ENCODE data around the gene FAT1.
"Not testable (repeated sequence)": the region's sequence is repeated elsewhere in the genome, so short reads cannot be mapped to it uniquely, and the experiment has no call there.

The FAT1 gene, protein sequence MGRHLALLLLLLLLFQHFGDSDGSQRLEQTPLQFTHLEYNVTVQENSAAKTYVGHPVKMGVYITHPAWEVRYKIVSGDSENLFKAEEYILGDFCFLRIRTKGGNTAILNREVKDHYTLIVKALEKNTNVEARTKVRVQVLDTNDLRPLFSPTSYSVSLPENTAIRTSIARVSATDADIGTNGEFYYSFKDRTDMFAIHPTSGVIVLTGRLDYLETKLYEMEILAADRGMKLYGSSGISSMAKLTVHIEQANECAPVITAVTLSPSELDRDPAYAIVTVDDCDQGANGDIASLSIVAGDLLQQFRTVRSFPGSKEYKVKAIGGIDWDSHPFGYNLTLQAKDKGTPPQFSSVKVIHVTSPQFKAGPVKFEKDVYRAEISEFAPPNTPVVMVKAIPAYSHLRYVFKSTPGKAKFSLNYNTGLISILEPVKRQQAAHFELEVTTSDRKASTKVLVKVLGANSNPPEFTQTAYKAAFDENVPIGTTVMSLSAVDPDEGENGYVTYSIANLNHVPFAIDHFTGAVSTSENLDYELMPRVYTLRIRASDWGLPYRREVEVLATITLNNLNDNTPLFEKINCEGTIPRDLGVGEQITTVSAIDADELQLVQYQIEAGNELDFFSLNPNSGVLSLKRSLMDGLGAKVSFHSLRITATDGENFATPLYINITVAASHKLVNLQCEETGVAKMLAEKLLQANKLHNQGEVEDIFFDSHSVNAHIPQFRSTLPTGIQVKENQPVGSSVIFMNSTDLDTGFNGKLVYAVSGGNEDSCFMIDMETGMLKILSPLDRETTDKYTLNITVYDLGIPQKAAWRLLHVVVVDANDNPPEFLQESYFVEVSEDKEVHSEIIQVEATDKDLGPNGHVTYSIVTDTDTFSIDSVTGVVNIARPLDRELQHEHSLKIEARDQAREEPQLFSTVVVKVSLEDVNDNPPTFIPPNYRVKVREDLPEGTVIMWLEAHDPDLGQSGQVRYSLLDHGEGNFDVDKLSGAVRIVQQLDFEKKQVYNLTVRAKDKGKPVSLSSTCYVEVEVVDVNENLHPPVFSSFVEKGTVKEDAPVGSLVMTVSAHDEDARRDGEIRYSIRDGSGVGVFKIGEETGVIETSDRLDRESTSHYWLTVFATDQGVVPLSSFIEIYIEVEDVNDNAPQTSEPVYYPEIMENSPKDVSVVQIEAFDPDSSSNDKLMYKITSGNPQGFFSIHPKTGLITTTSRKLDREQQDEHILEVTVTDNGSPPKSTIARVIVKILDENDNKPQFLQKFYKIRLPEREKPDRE (N-terminal part only)

DNA sequence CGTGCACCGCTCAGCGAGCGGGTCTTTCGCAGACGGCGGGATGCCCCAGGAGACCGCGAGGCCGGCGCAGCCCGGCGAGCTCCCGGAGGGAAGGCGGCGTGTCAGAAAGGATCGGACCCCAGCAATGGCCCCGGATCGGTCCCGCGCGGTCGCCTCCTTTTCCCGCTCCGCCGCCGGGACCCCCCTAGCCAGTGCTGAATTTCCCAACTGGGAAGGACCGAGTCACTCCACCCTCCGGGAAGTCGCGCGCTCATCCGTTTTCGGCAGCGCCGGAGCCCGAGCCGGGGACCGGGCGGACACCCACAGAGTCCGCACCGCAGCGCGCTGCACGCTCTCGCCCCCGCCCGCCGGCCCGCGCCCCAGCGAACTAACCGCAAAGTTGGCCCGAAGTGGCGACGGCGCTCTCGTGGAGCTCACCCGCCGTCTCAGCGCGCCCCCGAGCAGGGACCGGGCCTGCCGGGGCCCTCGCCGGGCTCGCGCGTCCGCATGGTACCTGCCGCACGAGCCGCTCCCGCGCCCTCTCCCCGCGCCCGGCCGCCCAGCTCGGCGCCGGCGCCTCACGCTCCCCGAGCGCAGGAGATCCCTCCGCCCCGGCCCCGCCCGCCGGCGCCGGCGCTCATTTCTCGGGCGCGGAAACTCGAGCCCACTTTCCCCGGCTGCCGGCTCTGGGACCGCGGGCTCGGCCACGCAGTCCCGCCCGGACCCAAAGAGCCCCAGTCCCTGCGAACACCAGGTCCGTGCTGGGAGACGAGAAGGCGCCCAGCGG, at the start of gene FAT1:
FAT1 (minus strand) TSS at position 565 of the 766 bp plus-strand sequence. CDS start 14,029 bp downstream, outside the sequence.
- DNase-seq (ENCODE audit: low spot score): peak; percentile 25

DNA sequence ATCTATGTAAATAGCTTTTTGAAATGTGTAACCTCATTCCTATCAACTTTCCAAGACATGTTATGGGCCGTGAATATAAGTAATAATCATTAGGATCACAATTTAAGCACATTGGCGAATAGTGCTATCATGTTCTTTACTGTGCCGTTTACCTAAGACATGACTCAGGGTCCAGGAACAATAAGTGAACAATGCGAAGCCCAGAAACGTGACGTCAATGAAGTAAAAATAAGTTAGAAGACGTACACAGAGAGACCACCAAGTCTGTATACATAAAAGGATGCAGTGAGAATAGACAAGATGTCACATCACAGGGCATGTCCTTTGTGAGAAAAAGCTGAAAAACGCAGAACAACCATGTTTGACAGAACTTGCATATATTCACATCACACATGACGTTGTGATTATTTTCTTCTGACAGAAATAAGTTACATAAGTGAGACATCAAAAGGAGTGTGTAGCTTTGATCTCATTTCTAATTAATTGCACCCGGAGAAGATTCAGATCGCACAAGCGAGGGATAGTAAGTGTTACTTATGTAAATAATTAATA, 49.4 kb upstream of the FAT1 start:
- DNase-seq (ENCODE audit: low spot score): no peak

DNA sequence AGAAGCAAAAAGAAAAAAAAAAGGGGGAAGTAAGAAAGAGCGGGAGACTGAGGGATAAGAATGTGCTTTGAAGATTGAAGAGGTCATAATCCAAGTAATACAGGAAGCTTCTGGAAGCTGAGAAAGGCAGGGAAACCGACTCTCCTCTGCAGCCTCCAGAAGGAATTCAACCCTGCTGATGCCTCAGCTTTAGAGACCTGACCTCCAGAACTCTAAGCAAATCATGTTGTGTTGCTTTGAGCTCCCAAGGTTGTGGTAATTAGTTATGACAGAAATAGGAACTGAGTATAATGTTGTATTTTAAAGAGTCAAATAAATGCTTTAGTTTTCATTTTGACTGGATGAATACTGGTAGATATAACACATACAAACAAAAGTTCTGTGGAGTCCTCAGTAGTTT, 48.0 kb upstream of the FAT1 start:
- no peak for DNase-seq (ENCODE audit: low spot score)

DNA sequence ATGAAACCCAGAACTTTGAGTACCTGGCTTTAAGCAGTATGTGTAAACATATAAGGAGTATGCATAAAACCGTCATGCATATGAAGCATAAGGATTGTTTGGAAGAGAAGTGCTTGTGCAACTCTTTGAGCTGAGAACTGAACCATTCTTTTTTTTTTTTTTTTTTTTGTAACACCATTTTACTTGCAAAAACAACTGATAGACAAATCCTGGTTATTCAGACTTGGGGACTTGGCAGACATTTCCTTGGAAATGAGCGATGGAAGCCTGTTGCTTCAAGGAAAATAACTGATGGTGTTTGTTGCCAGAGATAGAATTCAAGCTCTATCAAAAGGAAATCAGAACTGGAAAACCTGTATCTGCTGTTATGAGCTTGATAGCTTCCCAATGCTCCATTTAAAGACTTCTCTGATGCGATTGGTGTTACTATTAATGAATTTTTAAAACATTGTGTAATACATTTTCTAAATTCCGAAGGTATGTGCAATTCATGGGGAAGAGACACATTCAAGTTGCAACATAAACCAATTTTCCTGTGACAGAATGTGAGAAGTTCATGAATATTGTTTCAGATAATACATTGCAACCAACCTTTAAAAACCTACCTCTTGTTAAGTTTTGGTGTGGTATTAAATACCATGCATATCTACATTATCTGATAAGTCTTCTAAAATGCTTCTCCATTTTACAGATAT, 47.0 kb upstream of the FAT1 start:
- DNase-seq (ENCODE audit: low spot score): no peak

DNA sequence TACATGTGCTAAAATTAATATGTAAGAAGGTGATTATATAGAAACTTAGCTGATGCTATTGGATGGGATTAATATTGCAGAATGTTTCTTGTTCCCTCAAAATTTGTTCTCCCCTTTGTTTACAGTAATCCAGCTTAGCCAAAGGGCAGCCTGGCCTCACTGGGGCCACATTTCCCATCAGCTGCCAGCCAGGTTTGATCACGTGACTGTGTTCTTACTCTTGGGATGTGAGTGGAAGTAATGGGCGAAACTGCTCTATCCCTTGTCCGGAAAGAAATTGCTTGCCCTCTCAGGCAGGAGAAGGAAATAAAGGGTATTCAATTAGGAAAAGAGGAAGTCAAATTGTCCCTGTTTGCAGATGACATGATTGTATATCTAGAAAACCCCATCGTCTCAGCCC, 44.1 kb upstream of the FAT1 start:
- no peak for DNase-seq (ENCODE audit: low spot score)

DNA sequence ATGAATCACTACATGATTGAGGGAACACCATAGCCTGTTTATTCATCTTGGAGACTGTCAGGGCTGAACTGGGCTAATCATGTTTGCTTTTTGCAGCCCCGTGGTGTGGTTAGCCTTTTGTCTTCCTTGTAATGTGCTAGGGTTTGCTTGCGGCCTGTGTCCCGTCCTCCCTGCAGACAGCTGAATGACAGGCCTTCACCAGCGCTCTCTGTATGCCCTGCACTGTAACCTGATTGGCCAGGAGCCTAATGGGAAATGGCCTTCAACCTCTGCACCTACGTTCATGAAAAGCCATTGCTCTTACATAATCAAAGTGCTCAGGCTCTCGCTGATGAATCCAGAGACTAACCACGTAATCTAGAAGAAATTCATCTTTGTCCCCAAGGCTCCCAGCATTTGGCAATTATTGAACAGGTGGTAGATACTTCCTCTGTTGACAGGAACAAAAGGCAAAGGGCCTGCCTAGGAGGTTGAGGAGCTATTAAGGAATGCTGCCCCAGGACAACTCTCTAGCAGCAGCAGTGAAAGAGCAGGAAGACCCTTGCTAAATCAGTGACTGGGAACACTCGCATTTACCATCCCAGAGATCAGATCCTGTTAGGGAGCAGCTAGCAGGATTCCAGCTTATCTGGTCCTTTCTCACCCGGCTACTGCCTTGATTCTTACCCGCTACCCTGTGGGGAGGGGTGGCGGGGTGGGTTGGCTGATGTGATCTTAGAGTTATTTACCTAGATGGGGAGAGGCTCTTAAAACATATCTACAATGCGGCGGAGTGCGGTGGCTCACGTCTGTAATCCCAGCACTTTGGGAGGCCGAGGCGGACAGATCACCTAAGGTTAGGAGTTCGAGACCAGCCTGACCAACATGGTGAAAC, 42.3 kb upstream of the FAT1 start:
- DNase-seq (ENCODE audit: low spot score): no peak

DNA sequence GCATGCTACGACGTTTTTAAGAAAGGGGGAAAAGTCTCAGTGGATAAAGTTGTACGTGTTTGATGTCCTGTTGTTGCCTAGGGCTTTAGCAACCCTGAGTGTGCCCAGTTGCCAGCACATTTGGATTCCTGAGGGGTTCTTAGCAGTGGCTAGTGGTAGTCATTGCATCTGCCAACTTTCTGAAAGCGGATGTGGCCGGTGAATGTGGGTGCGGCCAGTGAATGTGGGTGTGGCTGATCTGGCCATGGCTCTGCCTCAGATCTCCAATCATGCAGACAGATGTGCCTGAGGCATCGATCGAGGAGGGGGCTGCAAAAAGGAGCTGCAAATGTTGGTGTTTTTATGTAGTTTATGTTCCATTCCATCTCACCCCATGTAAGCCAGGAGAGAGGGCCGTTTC, 41.5 kb upstream of the FAT1 start:
- no peak for DNase-seq (ENCODE audit: low spot score)

DNA sequence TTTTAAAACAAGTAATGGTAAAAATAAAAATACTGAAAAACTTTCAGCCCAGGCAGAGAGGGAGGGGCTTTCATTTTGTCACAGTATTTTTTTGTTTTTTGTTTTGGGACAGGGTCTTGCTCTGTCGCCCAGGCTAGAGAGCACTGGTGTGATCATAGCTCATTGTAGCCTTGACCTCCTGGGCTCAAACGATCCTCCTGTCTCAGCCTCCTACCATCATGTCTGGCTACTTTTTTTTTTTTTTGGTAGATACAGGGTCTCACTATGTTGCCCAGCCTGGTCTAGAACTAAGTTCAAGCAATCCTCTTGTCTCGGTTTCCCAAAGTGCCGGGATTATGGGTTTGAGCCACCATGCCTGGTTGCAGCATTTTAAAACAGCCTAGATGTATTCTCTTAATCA, 40.8 kb upstream of the FAT1 start:
- DNase-seq (ENCODE audit: low spot score): no peak

DNA sequence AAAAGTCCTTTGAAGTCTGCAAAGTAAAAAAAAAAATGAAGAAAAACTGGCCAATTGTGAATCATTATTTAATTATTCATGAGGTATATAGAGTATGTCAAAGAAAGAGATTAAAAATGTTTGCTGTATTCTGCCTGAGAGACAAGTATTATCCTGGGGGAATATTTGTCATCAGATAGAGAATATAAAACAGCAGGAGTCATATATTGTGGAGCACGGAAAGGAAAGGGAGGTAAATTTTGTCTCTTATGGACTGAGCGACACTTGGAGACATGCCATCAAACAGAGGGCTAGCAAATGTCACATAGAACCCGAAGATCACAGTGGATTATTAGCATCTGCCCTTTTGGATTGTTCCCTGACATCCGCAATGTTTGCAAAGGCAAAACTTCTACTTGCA, 39.2 kb upstream of the FAT1 start:
- no peak for DNase-seq (ENCODE audit: low spot score)

DNA sequence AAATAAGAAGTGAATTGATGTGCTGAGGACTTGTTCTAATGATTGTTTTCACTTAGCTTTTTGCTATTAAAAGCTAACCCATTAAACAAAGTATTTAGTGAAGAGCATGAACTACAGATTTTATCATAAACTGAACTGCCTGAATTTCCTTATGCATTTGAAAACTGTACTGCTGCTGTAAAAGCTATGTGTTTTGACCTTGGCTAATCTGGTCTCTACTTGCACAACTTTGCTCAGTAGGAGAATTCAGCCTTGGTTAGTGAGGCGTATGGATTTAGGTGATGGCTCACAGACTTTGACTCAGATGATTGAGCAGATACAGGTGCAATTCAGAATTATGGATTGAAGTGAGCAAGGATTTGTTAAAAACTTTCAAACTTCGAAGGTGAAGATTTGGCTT, 38.7 kb upstream of the FAT1 start:
- no peak for DNase-seq (ENCODE audit: low spot score)

DNA sequence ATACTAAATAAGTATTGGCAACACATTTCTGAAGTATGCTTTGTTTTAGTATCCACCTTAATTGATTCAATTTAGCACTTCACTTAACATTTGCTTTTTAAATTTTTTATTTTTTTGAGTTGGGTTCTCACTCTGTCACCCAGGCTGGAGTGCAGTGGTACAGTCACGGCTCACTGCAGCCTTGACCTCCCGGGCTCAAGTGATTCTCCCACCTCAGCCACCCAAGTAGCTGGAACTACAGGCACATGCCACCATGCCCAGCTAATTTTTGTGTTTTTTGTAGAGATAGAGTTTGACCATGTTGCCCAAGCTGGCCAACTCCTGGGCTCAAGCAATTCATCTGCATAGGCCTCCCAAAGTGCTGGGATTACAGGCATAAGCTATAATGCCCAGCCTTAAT, 38.3 kb upstream of the FAT1 start:
- DNase-seq (ENCODE audit: low spot score): not testable (repeated sequence)

DNA sequence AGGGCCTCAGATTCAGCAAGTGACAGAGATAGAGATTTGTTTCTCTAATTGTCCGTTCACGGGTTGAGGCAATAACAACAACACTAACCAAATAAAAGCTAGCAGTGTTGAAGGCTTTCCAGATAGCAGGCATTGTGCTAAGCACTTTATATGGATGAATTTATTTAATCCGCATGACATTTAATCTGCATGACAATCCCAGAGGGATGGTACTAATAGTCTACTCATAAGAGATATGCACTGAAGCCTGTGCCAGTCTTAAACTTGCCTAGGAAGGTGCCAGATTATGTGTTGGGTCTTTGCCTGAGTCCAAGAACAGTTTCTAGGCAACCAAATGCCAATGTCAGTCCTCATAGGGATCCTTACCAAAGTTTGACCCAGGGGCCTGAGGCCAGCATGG, 37.7 kb upstream of the FAT1 start:
- DNase-seq (ENCODE audit: low spot score): no peak

DNA sequence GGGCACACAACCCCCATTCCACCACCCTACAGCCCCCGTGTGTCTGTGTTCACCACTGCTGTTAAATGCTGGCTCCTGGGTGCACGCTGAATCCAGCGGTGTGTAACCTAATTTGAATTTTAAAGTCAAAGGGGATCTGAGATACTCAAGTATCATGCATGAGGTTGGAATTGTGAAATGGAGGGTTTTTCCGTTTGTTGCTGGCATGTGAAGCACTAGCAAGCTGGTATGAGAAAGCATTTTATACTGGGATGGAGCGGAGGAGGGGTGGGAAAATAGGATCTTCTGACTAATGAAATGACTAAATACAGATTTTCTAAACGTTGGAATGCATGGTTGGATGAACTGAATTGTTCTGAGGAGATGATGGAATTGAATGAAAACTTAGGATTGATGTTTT, 36.9 kb upstream of the FAT1 start:
- DNase-seq (ENCODE audit: low spot score): no peak

DNA sequence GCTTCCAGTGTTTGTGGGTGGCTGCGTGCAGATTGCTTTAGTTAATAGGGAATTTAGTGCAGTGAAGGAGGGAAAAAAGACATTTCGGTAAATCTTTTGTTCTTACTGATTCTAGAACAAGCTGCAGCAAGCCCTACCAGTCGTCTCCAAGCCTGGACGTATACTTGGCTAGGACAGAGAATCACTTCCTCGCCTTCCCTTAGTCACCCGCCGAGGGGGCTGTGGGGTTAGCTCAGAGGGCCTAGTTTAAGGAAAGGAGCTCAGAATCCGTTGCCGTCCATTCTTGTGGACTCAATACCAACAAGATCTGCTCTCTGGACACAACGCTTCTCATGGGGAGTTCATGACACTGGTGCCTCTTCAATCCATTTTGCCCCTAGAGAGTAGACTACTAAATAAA, 36.3 kb upstream of the FAT1 start:
- no peak for DNase-seq (ENCODE audit: low spot score)

DNA sequence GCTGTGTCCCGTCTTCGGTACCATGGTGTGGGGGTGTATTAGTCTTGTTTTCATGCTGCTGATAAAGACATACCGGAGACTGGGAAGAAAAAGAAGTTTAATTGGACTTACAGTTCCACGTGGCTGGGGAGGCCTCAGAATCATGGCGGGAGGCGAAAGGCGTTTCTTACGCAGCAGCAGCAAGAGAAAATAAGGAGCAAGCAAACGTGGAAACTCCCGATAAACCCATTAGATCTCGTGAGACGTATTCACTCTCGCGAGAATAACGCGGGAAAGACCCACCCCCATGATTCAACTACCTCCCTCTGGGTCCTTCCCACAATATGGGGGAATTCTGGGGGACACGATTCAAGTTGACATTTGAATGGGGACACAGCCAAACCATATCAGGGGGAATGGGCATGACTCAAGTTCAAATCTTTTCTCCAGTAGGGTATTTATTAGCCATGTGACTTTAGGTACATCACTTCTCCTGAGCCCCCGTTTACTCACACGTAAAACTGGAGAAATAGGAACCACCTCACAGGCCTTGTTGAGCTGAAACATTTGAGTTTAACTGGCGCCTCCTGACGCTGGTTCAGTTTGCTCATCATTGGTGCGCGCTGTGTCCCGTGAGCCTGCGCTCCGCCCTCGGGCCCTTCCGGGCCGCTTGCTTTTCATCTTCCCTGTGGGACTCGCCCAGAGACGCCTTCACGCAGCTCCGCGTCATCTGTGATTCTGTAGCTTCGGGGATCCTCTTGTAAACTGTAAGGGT, 35.5 kb upstream of the FAT1 start:
- DNase-seq (ENCODE audit: low spot score): no peak

DNA sequence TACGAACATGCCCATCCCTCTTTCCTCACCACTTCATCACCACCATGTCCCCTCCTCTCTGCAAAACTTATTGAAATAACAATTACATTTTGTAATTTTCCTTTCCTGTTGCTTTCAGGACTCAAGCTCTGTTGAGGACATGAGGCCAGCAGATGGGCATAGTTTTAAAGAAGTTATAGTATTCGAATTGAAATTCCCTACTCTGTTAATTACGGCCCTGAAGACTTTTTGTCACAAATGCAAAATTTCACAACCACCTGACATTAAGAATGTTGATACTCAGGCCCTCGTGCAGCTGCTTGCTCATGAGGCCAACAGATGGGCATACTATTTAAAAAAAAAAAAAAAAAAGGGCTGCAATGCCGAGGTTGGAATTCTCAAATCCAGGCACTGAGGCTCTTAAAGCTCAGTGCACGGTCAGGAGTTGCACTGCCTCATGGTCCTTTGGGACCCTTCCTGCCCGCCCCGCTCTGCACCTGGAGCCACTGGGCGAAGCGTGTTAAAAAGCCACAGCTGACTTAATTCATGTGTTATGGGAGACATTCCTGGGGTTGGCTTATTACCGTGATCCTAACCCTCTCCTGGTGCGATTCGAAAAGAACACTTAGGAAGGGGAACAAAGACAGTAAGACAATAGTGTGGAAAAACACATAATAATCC, 34.2 kb upstream of the FAT1 start:
- no peak for DNase-seq (ENCODE audit: low spot score)

DNA sequence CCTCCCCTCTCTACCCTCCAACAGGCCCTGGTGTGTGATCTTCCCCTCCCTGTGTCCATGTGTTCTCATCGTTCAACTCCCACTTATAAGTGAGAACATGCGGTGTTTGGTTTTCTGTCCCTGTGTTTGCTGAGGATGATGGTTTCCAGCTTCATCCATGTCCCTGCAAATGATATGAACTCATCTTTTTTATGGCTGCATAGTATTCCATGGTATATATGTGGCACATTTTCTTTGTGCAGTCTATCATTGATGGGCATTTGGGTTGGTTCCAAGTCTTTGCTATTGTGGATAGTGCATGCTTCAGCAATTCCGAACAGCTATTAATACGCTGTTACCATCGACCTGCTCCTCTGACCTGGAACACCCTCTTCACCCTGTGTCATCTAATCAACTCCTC, 32.9 kb upstream of the FAT1 start:
- not testable (repeated sequence) for DNase-seq (ENCODE audit: low spot score)

Data from HuH-7.5 (cell line).